ENCODE results near the gene TMEM176A.

- TF ChIP-seq, protein P1, sequence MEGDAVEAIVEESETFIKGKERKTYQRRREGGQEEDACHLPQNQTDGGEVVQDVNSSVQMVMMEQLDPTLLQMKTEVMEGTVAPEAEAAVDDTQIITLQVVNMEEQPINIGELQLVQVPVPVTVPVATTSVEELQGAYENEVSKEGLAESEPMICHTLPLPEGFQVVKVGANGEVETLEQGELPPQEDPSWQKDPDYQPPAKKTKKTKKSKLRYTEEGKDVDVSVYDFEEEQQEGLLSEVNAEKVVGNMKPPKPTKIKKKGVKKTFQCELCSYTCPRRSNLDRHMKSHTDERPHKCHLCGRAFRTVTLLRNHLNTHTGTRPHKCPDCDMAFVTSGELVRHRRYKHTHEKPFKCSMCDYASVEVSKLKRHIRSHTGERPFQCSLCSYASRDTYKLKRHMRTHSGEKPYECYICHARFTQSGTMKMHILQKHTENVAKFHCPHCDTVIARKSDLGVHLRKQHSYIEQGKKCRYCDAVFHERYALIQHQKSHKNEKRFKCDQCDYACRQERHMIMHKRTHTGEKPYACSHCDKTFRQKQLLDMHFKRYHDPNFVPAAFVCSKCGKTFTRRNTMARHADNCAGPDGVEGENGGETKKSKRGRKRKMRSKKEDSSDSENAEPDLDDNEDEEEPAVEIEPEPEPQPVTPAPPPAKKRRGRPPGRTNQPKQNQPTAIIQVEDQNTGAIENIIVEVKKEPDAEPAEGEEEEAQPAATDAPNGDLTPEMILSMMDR (IDR thresholded peaks at IDR 0.05) = no peak
- TF ChIP-seq POLR2A (IDR thresholded peaks at IDR 0.05) = no peak
These were observed 6.3 kb downstream of the TMEM176A start for GRCh38 chr7:150806863-150807262.
